Effector memory CD4-positive, alpha-beta T cell (primary cell): ENCODE data around the gene STK17B.

ENCODE experiments used
- DNase-seq, 3 donors: peaks; one replicate each; pipeline ENCODE4 v3.0.0-alpha.2; 2020
- H3K27ac ChIP-seq: 2 replicates; pipeline ENCODE4 v1.7.0; 2013; ENCODE audit warnings: mild to moderate bottlenecking, low read length, moderate library complexity; ENCODE audit not compliant: insufficient read depth, poor library complexity, severe bottlenecking
- H3K27me3 ChIP-seq: replicated peaks from 2 replicates; pipeline ENCODE4 v1.7.0; 2013; ENCODE audit warnings: mild to moderate bottlenecking, low read length; ENCODE audit not compliant: insufficient read depth, control insufficient read depth, poor library complexity, severe bottlenecking
- H3K36me3 ChIP-seq: 2 replicates; pipeline ENCODE4 v1.7.0; 2013; ENCODE audit warnings: mild to moderate bottlenecking, low read length, moderate library complexity; ENCODE audit not compliant: control insufficient read depth, insufficient read depth
- H3K4me1 ChIP-seq: 2 replicates; pipeline ENCODE4 v1.7.0; 2013; ENCODE audit warnings: low read length, mild to moderate bottlenecking; ENCODE audit not compliant: control insufficient read depth, insufficient read depth, poor library complexity, severe bottlenecking
- H3K4me3 ChIP-seq: 2 replicates; pipeline ENCODE4 v1.7.0; 2013; ENCODE audit warnings: low read length, low read depth, mild to moderate bottlenecking; ENCODE audit not compliant: insufficient read depth, poor library complexity, severe bottlenecking
- H3K9me3 ChIP-seq: 2 replicates; pipeline ENCODE4 v1.7.0; 2013; ENCODE audit warnings: mild to moderate bottlenecking, low read length, moderate library complexity; ENCODE audit not compliant: control insufficient read depth

Gene STK17B

GRCh38 chr2:196128749-196129148 lies 42.6 kb downstream of the STK17B start:
- Histone ChIP-seq H3K9me3 (peaks cover 36% of the 10 kb centered on the region), H3K27me3 (no peaks in the 10 kb centered on the region), H3K27ac (no peak overlapping the region), H3K4me3 (no peak overlapping the region), H3K36me3 (peaks cover 7% of the 10 kb centered on the region), H3K4me1 (no peaks in the 10 kb centered on the region)
- DNase-seq, result no peak

GRCh38 chr2:196125596-196125995 lies 45.8 kb downstream of the STK17B start:
- Histone ChIP-seq H3K36me3 (no peaks in the 10 kb centered on the region), H3K27me3 (no peaks in the 10 kb centered on the region), H3K4me3 (no peak overlapping the region), H3K27ac (no peak overlapping the region), H3K4me1 (no peaks in the 10 kb centered on the region), H3K9me3 (peaks cover 14% of the 10 kb centered on the region)
- DNase-seq, result no peak

GRCh38 chr2:196123679-196124373 lies 47.6 kb downstream of the STK17B start:
- no peak overlapping the region for H3K27ac ChIP-seq
- DNase-seq, result no peak
- H3K27me3 ChIP-seq, result no peaks in the 10 kb centered on the region
- H3K4me3 ChIP-seq, result no peak overlapping the region
- no peaks in the 10 kb centered on the region for H3K36me3 ChIP-seq
- no peaks in the 10 kb centered on the region for H3K4me1 ChIP-seq
- H3K9me3 ChIP-seq, result peaks cover 4% of the 10 kb centered on the region

GRCh38 chr2:196119926-196120325 lies 51.5 kb downstream of the STK17B start:
- Histone ChIP-seq H3K36me3 (no peaks in the 10 kb centered on the region), H3K4me1 (no peaks in the 10 kb centered on the region), H3K9me3 (no peaks in the 10 kb centered on the region), H3K27ac (no peak overlapping the region), H3K27me3 (no peaks in the 10 kb centered on the region), H3K4me3 (no peak overlapping the region)
- no peak for DNase-seq

- Histone ChIP-seq H3K4me3 (no peak overlapping the region), H3K27me3 (no peaks in the 10 kb centered on the region), H3K36me3 (no peaks in the 10 kb centered on the region), H3K9me3 (no peaks in the 10 kb centered on the region), H3K27ac (no peak overlapping the region), H3K4me1 (peaks cover 2% of the 10 kb centered on the region)
- DNase-seq, result no peak
Measured at GRCh38 chr2:196117214-196117705, 54.1 kb downstream of the STK17B start.

GRCh38 chr2:196113061-196113974 lies 58.1 kb downstream of the STK17B start:
- no peaks in the 10 kb centered on the region for H3K27me3 ChIP-seq
- DNase-seq, result no peak
- no peak overlapping the region for H3K4me3 ChIP-seq
- H3K4me1 ChIP-seq, result peaks cover 2% of the 10 kb centered on the region
- H3K9me3 ChIP-seq, result no peaks in the 10 kb centered on the region
- H3K27ac ChIP-seq, result no peak overlapping the region
- no peaks in the 10 kb centered on the region for H3K36me3 ChIP-seq

GRCh38 chr2:196112418-196113034 lies 58.9 kb downstream of the STK17B start:
- Histone ChIP-seq H3K4me3 (no peak overlapping the region), H3K9me3 (no peaks in the 10 kb centered on the region), H3K27me3 (no peaks in the 10 kb centered on the region), H3K4me1 (peaks cover 2% of the 10 kb centered on the region), H3K36me3 (no peaks in the 10 kb centered on the region), H3K27ac (no peak overlapping the region)
- no peak for DNase-seq

GRCh38 chr2:196108604-196109003 lies 62.8 kb downstream of the STK17B start:
- no peak for DNase-seq
- Histone ChIP-seq H3K9me3 (no peaks in the 10 kb centered on the region), H3K4me3 (no peak overlapping the region), H3K27ac (no peak overlapping the region), H3K36me3 (no peaks in the 10 kb centered on the region), H3K27me3 (no peaks in the 10 kb centered on the region), H3K4me1 (peaks cover 2% of the 10 kb centered on the region)

GRCh38 chr2:196105951-196106350 lies 65.4 kb downstream of the STK17B start:
- Histone ChIP-seq H3K27ac (no peak overlapping the region), H3K4me3 (no peak overlapping the region), H3K27me3 (no peaks in the 10 kb centered on the region), H3K4me1 (no peaks in the 10 kb centered on the region), H3K9me3 (no peaks in the 10 kb centered on the region), H3K36me3 (no peaks in the 10 kb centered on the region)
- DNase-seq, result no peak

- no peaks in the 10 kb centered on the region for H3K27me3 ChIP-seq
- no peak overlapping the region for H3K4me3 ChIP-seq
- H3K9me3 ChIP-seq, result no peaks in the 10 kb centered on the region
- no peak for DNase-seq
- H3K36me3 ChIP-seq, result no peaks in the 10 kb centered on the region
- H3K27ac ChIP-seq, result no peak overlapping the region
- H3K4me1 ChIP-seq, result no peaks in the 10 kb centered on the region
Measured at GRCh38 chr2:196104066-196104465, 67.3 kb downstream of the STK17B start.
